ENCODE measurements around the gene RAP1GAP. TPM values are rescaled to one million over a fixed set of nuclear protein-coding genes. Genes with fewer than 3 reads are reported as not detected.

RAP1GAP gene
- total RNA-seq, 1 donor from 2014 or later = 0.64 TPM

- no peak overlapping the region for H3K4me3 ChIP-seq
- H3K36me3 ChIP-seq = peaks cover 47 to 72% of the 10 kb centered on the region in 2 donors
- intact Hi-C loops (cut with DNase I) = no loop called here
- no peaks in the 10 kb centered on the region for H3K9me3 ChIP-seq
- no peak overlapping the region for H3K27ac ChIP-seq
- H3K4me1 ChIP-seq = no peaks in the 10 kb centered on the region
- TF ChIP-seq CTCF (IDR thresholded peaks at IDR 0.05) = no peak
- no peak for DNase-seq (ENCODE audit: low spot score in 2 of 2)
- H3K27me3 ChIP-seq = no peaks in the 10 kb centered on the region
Observed at GRCh38 chr1:21687081-21687529, 17.9 kb upstream of the RAP1GAP start.

- no peak for DNase-seq (ENCODE audit: low spot score in 2 of 2)
- Histone ChIP-seq H3K4me1 (no peaks in the 10 kb centered on the region), H3K36me3 (peaks cover 42 to 71% of the 10 kb centered on the region in 2 donors), H3K27ac (no peak overlapping the region), H3K27me3 (no peaks in the 10 kb centered on the region), H3K4me3 (no peak overlapping the region), H3K9me3 (no peaks in the 10 kb centered on the region)
- intact Hi-C loops (cut with DNase I) = no loop called here
- TF ChIP-seq CTCF (IDR thresholded peaks at IDR 0.05) = no peak
Observed at GRCh38 chr1:21685946-21686678, 17.0 kb upstream of the RAP1GAP start.

GRCh38 chr1:21681426-21681825 lies 12.3 kb upstream of the RAP1GAP start:
- DNase-seq (ENCODE audit: low spot score in 2 of 2) = no peak
- H3K9me3 ChIP-seq = no peaks in the 10 kb centered on the region
- intact Hi-C loops (cut with DNase I) = no loop called here
- H3K36me3 ChIP-seq = peaks cover 17 to 65% of the 10 kb centered on the region in 2 donors
- H3K27me3 ChIP-seq = no peaks in the 10 kb centered on the region
- H3K4me1 ChIP-seq = no peaks in the 10 kb centered on the region
- no peak overlapping the region for H3K27ac ChIP-seq
- H3K4me3 ChIP-seq = no peak overlapping the region
- TF ChIP-seq CTCF (IDR thresholded peaks at IDR 0.05) = no peak

- intact Hi-C loops (cut with DNase I) = no loop called here
- no peak for DNase-seq (ENCODE audit: low spot score in 2 of 2)
- H3K4me1 ChIP-seq = no peaks in the 10 kb centered on the region
- no peak overlapping the region for H3K4me3 ChIP-seq
- H3K27me3 ChIP-seq = no peaks in the 10 kb centered on the region
- peaks cover 12 to 60% of the 10 kb centered on the region in 2 donors for H3K36me3 ChIP-seq
- no peaks in the 10 kb centered on the region for H3K9me3 ChIP-seq
- TF ChIP-seq CTCF (IDR thresholded peaks at IDR 0.05) = no peak
- H3K27ac ChIP-seq = no peak overlapping the region
Observed at GRCh38 chr1:21680918-21681317, 11.8 kb upstream of the RAP1GAP start.

- H3K36me3 ChIP-seq = peaks cover 9 to 55% of the 10 kb centered on the region in 2 donors
- H3K4me1 ChIP-seq = no peaks in the 10 kb centered on the region
- DNase-seq (ENCODE audit: low spot score in 2 of 2) = no peak
- intact Hi-C loops (cut with DNase I) = no loop called here
- H3K9me3 ChIP-seq = no peaks in the 10 kb centered on the region
- H3K4me3 ChIP-seq = no peak overlapping the region
- no peaks in the 10 kb centered on the region for H3K27me3 ChIP-seq
- no peak overlapping the region for H3K27ac ChIP-seq
- no peak for TF ChIP-seq CTCF (IDR thresholded peaks at IDR 0.05)
Observed at GRCh38 chr1:21680381-21680780, 11.2 kb upstream of the RAP1GAP start.
